ENCODE measurements around the gene RNF207.
A peak's percentile ranks its signal among the peaks of the same experiment; 100 is the strongest.

The RNF207 gene

DNA sequence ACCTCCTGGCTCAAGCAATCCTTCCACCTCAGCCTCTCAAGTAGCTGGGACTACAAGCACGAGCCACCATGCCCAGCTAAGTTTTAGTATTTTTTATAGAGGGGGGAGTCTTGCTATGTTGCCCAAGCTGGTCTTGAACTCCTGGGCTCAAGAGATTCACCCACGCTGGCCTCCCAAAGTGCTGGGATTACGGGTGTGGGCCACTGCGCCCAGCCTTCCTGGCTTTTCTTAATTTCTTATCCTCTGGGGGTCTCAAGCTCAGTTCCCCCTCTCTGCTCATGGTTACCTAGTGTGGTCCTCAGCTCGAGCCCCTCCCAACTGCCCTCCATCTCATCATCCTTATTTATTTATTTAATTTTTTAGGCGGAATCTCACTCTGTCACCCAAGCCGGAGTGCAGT is 3.7 kb upstream of the RNF207 start:
- peaks cover 19% of the 10 kb centered on the region for H3K4me1 ChIP-seq (ENCODE audit: control insufficient read depth, insufficient read depth, low read length)
- H3K9me3 ChIP-seq (ENCODE audit: control insufficient read depth, insufficient read depth, low read depth, low read length): no peaks in the 10 kb centered on the region
- no peak overlapping the region for H3K4me3 ChIP-seq (ENCODE audit: low read depth, low read length)
- H3K27ac ChIP-seq (ENCODE audit: low read depth, low read length): no peak overlapping the region
- peaks cover 9% of the 10 kb centered on the region for H3K36me3 ChIP-seq (ENCODE audit: control insufficient read depth, insufficient read depth, low read length)
- H3K9ac ChIP-seq (ENCODE audit: low read length): no peak overlapping the region
- H3K27me3 ChIP-seq (ENCODE audit: control insufficient read depth, insufficient read depth, low read length): peaks cover 18% of the 10 kb centered on the region

DNA sequence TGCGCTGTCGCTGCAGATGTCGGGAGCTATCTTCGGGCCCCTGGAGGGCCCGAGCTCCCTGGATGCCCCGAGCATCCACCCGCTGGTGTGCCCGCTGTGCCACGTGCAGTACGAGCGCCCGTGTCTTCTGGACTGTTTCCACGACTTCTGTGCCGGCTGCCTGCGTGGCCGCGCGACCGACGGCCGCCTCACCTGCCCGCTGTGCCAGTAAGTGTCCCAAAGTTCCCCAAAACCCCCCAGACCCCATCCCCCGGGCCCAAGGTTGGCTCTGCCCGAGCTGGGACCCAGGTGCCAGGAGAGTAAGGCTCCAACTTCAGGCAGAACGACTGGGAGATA is 569 bp downstream of the RNF207 start:
- H3K36me3 ChIP-seq (ENCODE audit: control insufficient read depth, insufficient read depth, low read length): 0 out of 2 replicates have a peak, but pooled peaks cover 2% of the 10 kb centered on the region
- H3K9ac ChIP-seq (ENCODE audit: low read length): no peak overlapping the region
- peak overlapping the region; percentile 72 for H3K4me3 ChIP-seq (ENCODE audit: low read depth, low read length)
- H3K4me1 ChIP-seq (ENCODE audit: control insufficient read depth, insufficient read depth, low read length): peaks cover 13% of the 10 kb centered on the region
- H3K27ac ChIP-seq (ENCODE audit: low read depth, low read length): no peak overlapping the region
- no peaks in the 10 kb centered on the region for H3K9me3 ChIP-seq (ENCODE audit: control insufficient read depth, insufficient read depth, low read depth, low read length)
- H3K27me3 ChIP-seq (ENCODE audit: control insufficient read depth, insufficient read depth, low read length): peaks cover 41% of the 10 kb centered on the region

DNA sequence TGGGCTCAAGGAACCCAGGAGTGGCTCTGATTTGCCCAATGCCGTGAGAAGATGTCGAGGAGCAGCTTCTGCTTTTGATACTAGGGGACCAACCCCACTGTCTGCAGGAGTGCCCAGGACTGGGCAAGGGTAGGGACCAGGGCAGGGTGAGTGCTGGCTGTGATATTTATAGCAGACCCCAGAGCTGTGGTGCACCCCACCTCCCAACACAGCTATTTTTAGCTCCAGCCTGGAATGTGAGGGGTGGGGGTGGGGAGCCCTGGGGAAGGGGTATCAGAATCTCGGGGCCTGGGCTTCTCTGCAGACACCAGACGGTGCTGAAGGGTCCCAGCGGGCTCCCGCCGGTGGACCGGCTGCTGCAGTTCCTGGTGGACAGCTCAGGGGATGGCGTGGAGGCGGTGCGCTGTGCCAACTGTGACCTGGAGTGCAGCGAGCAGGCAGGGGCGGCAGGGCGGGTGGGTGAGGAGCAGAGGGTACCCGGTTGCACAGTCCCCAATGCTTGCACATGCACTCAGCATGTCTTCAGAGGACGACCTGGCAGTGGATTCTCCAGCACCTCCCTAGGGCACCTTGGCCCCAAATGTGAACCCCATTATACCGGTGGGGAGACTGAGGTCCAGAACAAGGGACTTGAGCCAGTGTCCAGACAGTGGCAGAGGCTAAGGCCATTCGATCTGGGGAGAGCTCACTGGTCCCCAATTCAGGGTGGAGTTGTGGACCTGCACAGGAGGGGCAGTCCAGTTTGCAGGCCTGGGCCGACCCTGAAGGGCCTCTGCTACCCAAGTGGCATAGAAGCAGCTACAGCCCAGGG is 1.4 kb downstream of the RNF207 start:
- Histone ChIP-seq H3K4me1 (ENCODE audit: control insufficient read depth, insufficient read depth, low read length) (peaks cover 13% of the 10 kb centered on the region), H3K9ac (ENCODE audit: low read length) (no peak overlapping the region), H3K27me3 (ENCODE audit: control insufficient read depth, insufficient read depth, low read length) (peaks cover 41% of the 10 kb centered on the region), H3K36me3 (ENCODE audit: control insufficient read depth, insufficient read depth, low read length) (0 out of 2 replicates have a peak, but pooled peaks cover 2% of the 10 kb centered on the region), H3K27ac (ENCODE audit: low read depth, low read length) (no peak overlapping the region), H3K9me3 (ENCODE audit: control insufficient read depth, insufficient read depth, low read depth, low read length) (no peaks in the 10 kb centered on the region), H3K4me3 (ENCODE audit: low read depth, low read length) (0 out of 2 replicates have a peak overlapping the region, but pooled peaks have one; percentile 72)

DNA sequence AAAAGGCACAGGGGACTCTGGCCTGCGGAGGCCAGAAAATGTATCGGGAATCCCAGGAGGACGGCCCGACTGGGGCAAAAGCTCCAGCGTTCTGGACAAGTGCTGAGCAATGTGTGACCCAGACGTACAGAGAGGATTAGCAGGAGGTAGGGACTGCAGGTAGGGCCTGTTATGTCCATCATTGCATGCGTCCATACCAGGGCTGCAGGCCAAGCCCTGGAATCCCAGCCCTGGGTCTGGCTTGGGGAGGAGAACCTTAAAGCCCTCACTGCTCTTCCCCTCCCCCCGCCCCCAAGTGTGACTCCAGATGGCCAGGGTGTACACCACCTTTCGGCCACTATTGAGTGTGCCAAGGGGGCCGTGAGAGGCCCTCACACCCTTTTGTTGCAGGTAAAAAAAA is 2.0 kb downstream of the RNF207 start:
- Histone ChIP-seq H3K36me3 (ENCODE audit: control insufficient read depth, insufficient read depth, low read length) (0 out of 2 replicates have a peak, but pooled peaks cover 2% of the 10 kb centered on the region), H3K4me3 (ENCODE audit: low read depth, low read length) (no peak overlapping the region), H3K4me1 (ENCODE audit: control insufficient read depth, insufficient read depth, low read length) (peaks cover 13% of the 10 kb centered on the region), H3K9ac (ENCODE audit: low read length) (no peak overlapping the region), H3K27ac (ENCODE audit: low read depth, low read length) (no peak overlapping the region), H3K9me3 (ENCODE audit: control insufficient read depth, insufficient read depth, low read depth, low read length) (no peaks in the 10 kb centered on the region), H3K27me3 (ENCODE audit: control insufficient read depth, insufficient read depth, low read length) (peaks cover 41% of the 10 kb centered on the region)

DNA sequence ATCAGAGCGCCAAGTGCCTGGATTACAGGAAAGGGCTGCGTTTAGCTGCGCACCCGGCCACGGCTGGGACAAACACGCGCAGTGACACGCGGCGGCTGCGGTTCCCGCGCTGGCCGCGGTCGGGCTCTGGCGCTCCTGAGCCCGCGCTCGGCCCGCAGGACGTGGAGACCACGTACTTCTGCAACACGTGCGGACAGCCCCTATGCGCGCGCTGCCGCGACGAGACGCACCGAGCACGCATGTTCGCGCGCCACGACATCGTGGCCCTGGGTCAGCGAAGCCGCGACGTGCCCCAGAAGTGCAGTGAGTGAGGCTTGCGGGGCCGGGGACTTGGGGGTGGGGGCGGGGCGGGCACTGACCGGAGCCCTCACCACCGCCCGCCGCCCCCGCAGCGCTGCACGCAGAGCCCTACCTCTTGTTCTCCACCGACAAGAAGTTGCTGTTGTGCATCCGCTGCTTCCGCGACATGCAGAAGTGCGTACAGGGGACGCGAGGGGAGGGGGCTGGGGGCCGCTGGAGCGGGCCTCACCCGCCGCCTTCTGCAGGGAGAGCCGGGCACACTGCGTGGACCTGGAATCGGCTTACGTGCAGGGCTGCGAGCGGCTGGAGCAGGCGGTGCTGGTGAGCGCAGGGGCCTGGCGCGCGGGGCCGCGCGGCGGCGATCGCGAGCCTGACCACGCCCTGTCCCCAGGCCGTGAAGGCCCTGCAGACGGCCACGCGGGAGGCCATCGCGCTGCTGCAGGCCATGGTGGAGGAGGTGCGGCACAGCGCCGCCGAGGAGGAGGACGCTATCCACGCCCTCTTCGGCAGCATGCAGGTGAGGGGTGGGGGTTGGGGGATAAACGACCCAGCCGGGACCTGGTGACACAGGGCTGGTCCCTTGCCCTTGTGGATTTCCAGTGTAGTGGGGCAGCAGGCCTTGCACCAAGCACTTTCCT is 3.1 kb downstream of the RNF207 start:
- Histone ChIP-seq H3K9ac (ENCODE audit: low read length) (peak overlapping the region; percentile 32), H3K27ac (ENCODE audit: low read depth, low read length) (no peak overlapping the region), H3K9me3 (ENCODE audit: control insufficient read depth, insufficient read depth, low read depth, low read length) (no peaks in the 10 kb centered on the region), H3K4me3 (ENCODE audit: low read depth, low read length) (peak overlapping the region; percentile 54), H3K27me3 (ENCODE audit: control insufficient read depth, insufficient read depth, low read length) (peaks cover 43% of the 10 kb centered on the region), H3K36me3 (ENCODE audit: control insufficient read depth, insufficient read depth, low read length) (0 out of 2 replicates have a peak, but pooled peaks cover 2% of the 10 kb centered on the region), H3K4me1 (ENCODE audit: control insufficient read depth, insufficient read depth, low read length) (peaks cover 13% of the 10 kb centered on the region)

DNA sequence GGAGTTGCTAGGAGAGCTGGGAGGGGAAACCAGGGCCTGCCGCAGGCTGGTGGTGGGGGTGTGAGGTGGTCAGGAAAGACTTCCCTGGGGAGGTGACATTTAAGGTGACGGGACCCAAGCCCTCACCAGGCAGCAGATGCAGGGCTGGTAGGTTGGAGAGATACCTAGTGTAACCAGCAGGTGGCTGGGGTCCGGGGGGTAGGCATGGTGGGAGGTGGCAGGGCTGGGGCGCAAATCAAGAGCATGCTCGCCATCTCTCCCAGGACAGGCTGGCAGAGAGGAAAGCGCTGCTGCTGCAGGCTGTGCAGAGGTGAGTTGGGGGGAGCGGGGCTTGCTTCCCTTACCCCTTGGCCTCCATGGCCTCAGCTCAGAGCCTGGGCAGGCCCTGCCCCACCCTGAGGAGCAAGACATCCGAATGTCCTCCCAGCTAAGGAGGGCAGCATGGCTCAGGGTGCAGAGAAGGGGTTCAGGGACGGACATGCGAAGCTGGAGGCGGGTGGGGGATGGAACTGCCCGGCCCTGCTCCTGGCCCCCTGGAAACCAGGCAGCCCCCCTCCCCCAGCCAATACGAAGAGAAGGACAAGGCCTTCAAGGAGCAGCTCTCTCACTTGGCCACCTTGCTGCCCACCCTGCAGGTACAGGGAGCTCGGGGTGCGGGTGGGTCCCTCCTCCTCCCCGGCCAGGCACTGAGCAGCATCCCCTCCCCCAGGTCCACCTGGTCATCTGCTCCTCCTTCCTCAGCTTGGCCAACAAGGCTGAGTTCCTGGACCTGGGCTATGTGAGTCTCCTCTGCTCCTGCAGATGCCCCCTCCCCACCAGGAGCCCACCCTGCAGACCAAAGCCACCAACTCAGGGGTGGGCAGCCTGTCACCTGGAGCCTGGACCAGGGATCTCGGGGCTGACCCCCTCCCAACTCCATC is 4.0 kb downstream of the RNF207 start:
- H3K27ac ChIP-seq (ENCODE audit: low read depth, low read length): no peak overlapping the region

DNA sequence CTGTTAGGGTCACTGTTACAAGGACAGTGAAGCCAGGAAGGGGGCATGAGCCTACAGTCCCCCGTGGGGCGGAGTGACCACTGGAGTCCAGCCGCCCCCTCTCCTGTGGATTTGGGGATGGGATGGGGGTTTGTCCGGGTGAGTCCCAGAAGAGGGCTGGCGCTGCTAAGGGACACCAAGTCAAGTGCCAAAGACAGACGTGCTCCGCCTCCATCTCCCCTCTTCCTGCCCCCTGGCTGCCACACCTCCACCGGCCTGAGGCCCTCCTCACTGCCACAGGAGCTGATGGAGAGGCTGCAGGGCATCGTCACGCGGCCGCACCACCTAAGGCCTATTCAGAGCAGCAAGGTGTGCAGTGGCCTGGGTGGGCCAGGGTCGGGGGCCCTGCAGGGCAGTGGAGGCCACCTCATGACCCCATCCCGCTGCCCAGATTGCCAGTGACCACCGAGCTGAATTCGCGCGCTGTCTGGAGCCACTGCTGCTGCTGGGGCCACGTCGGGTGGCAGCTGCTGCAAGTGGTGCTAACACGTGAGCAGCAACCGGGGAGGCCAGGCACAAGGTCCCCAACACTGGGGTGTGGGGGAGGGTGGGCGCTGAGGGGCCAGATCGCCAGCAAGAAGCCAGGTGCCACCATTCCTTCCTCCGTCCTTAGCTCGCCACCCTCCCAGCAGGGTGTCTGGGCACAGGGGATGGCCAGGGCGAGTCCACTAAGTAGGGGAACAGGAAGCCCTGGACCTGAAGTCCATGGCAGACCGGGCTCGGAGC is 4.9 kb downstream of the RNF207 start:
- H3K4me1 ChIP-seq (ENCODE audit: control insufficient read depth, insufficient read depth, low read length): peaks cover 13% of the 10 kb centered on the region
- no peaks in the 10 kb centered on the region for H3K9me3 ChIP-seq (ENCODE audit: control insufficient read depth, insufficient read depth, low read depth, low read length)
- H3K9ac ChIP-seq (ENCODE audit: low read length): no peak overlapping the region
- no peak overlapping the region for H3K27ac ChIP-seq (ENCODE audit: low read depth, low read length)
- peaks cover 40% of the 10 kb centered on the region for H3K27me3 ChIP-seq (ENCODE audit: control insufficient read depth, insufficient read depth, low read length)
- H3K4me3 ChIP-seq (ENCODE audit: low read depth, low read length): no peak overlapping the region
- H3K36me3 ChIP-seq (ENCODE audit: control insufficient read depth, insufficient read depth, low read length): 0 out of 2 replicates have a peak, but pooled peaks cover 2% of the 10 kb centered on the region

More for the DNA sequence above, 4.0 kb downstream of the RNF207 start:
- Histone ChIP-seq H3K9ac (ENCODE audit: low read length) (peak overlapping the region; percentile 32), H3K9me3 (ENCODE audit: control insufficient read depth, insufficient read depth, low read depth, low read length) (no peaks in the 10 kb centered on the region), H3K4me3 (ENCODE audit: low read depth, low read length) (peak overlapping the region; percentile 54), H3K27me3 (ENCODE audit: control insufficient read depth, insufficient read depth, low read length) (peaks cover 43% of the 10 kb centered on the region), H3K4me1 (ENCODE audit: control insufficient read depth, insufficient read depth, low read length) (peaks cover 13% of the 10 kb centered on the region), H3K36me3 (ENCODE audit: control insufficient read depth, insufficient read depth, low read length) (0 out of 2 replicates have a peak, but pooled peaks cover 2% of the 10 kb centered on the region)

DNA sequence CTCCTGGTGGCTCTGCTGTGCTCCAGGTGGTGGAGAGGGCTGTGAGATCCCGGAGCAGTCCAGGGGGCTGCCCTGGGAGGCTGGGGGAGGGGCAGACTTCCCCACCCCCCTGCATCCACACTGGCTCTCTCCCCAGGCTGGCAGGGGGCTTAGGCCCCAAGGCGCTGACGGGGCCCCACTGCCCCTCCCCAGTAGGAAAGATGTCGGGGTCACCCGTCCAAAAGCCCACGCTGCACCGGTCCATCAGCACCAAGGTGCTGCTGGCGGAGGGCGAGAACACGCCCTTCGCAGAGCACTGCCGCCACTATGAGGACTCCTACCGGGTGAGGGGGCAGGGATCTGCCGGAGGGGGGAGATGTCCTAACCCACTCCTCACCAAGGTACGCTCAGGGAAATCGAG is 5.8 kb downstream of the RNF207 start:
- Histone ChIP-seq H3K9ac (ENCODE audit: low read length) (no peak overlapping the region), H3K27me3 (ENCODE audit: control insufficient read depth, insufficient read depth, low read length) (peaks cover 30% of the 10 kb centered on the region), H3K4me1 (ENCODE audit: control insufficient read depth, insufficient read depth, low read length) (peaks cover 13% of the 10 kb centered on the region), H3K27ac (ENCODE audit: low read depth, low read length) (no peak overlapping the region), H3K36me3 (ENCODE audit: control insufficient read depth, insufficient read depth, low read length) (peaks cover 2% of the 10 kb centered on the region; the same call in 1 of the 2 replicates), H3K9me3 (ENCODE audit: control insufficient read depth, insufficient read depth, low read depth, low read length) (no peaks in the 10 kb centered on the region), H3K4me3 (ENCODE audit: low read depth, low read length) (no peak overlapping the region)

DNA sequence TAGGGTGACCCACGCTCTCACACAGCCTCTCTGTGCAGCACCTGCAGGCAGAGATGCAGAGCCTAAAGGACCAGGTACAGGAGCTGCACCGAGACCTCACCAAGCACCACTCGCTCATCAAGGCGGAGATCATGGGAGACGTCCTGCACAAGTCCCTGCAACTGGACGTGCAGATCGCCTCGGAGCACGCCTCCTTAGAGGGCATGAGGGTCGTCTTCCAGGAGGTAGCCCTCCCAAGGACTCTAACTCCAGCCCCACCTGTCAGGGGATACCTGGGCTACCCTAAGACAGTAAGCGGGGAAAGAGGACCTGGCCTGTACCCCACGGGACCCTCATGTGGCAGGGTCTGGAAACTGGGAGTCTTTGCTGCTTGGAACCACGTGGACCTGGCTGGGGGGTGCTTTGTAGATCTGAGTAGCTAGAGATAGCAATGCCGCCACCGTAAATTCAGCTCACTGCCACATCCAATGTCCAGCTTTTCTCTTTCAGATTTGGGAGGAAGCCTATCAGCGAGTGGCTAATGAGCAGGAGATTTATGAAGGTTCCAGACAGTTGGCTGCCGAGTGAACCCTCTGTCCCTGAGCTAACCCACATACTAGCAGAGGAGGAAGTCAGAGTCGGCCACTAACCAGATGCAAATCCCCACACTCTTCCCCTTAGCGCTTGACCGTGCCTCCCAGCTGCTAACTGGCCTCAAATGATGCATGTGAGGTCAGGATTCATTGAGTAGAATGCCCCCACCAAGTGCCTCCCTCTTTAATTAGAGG is 6.5 kb downstream of the RNF207 start:
- no peak overlapping the region for H3K4me3 ChIP-seq (ENCODE audit: low read depth, low read length)
- peaks cover 2% of the 10 kb centered on the region; the same call in 1 of the 2 replicates for H3K36me3 ChIP-seq (ENCODE audit: control insufficient read depth, insufficient read depth, low read length)
- H3K9me3 ChIP-seq (ENCODE audit: control insufficient read depth, insufficient read depth, low read depth, low read length): no peaks in the 10 kb centered on the region
- H3K9ac ChIP-seq (ENCODE audit: low read length): no peak overlapping the region
- H3K27ac ChIP-seq (ENCODE audit: low read depth, low read length): no peak overlapping the region
- peaks cover 12% of the 10 kb centered on the region for H3K4me1 ChIP-seq (ENCODE audit: control insufficient read depth, insufficient read depth, low read length)
- peaks cover 24% of the 10 kb centered on the region for H3K27me3 ChIP-seq (ENCODE audit: control insufficient read depth, insufficient read depth, low read length)

Data from HUES6 (cell line).